SU-DHL-6 (cell line): ENCODE data around the gene GCN1.

Experiments used
- CTCF ChIP-seq: fragments of 200-600 bp; sonication (generic); IDR thresholded peaks from one replicate; pipeline ENCODE4 v1.5.1; 2017; ENCODE audit warnings: antibody characterized with exemption, mild to moderate bottlenecking, low read length, moderate library complexity; ENCODE audit not compliant: insufficient read depth, poor library complexity, severe bottlenecking
- EZH2phosphoT487 ChIP-seq: fragments of 200-600 bp; sonication (generic), shearing (Covaris generic); conservative IDR thresholded peaks from 2 replicates; pipeline ENCODE4 v1.6.1; 2018; ENCODE audit warnings: mild to moderate bottlenecking, antibody characterized with exemption, low read length, moderate library complexity, mixed read lengths

GRCh38 chr12:120239776-120240494, 45.4 kb upstream of the GCN1 start:
- TF ChIP-seq CTCF, result no peak
- no peak for TF ChIP-seq EZH2phosphoT487
